Measurements from ENCODE around the gene FAM107B.
"Not testable (repeated sequence)": the region's sequence is repeated elsewhere in the genome, so short reads cannot be mapped to it uniquely, and the experiment has no call there.

Gene FAM107B

DNA sequence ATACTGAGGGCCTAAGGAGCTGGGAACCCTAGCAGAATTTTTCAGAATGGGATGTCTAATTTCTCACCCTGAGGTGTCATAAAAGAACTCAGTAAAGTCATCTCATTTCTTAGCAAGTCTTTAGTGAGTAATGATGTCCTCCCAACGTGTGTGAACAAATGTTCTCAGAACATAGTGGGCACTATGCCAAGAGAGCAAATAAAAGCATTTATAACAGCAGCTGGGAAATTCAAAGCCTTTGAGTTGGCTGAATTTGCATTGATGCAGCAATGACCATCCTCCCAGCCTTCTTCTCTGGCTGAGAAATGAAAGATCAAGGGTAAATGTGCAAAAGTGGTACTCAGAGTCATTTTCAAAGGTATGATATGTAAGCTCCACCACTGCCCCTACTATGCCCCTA is 109.4 kb downstream of the FAM107B start:
- H3K4me3 ChIP-seq (ENCODE audit: control insufficient read depth, low read depth, low read length), result no peak overlapping the region
- TF ChIP-seq, protein P1, sequence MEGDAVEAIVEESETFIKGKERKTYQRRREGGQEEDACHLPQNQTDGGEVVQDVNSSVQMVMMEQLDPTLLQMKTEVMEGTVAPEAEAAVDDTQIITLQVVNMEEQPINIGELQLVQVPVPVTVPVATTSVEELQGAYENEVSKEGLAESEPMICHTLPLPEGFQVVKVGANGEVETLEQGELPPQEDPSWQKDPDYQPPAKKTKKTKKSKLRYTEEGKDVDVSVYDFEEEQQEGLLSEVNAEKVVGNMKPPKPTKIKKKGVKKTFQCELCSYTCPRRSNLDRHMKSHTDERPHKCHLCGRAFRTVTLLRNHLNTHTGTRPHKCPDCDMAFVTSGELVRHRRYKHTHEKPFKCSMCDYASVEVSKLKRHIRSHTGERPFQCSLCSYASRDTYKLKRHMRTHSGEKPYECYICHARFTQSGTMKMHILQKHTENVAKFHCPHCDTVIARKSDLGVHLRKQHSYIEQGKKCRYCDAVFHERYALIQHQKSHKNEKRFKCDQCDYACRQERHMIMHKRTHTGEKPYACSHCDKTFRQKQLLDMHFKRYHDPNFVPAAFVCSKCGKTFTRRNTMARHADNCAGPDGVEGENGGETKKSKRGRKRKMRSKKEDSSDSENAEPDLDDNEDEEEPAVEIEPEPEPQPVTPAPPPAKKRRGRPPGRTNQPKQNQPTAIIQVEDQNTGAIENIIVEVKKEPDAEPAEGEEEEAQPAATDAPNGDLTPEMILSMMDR (conservative IDR thresholded peaks at IDR 0.05; ENCODE audit: control insufficient read depth, insufficient read depth, low read depth, low read length), result no peak
- peak; percentile 15 for DNase-seq (ENCODE audit: low read depth)

DNA sequence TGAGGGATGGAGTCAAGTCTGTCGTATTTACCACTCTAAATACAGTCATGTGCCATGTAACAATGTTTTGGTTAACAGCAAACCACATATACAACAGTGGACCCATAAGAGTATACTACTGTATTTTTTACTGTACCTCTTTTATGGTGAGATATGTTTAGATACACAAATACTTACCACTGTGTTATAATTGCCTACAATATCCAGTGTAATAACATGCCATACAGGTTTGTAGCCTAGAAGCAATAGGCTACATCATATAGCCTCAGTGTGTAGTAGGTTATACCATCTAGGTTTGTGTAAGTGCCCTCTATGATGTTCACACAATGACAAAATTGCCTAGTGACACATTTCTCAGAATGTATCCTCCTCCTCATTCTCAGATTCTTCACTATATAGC is 110.4 kb downstream of the FAM107B start:
- no peak overlapping the region for H3K4me3 ChIP-seq (ENCODE audit: control insufficient read depth, low read depth, low read length)
- TF ChIP-seq, protein P1 (conservative IDR thresholded peaks at IDR 0.05; ENCODE audit: control insufficient read depth, insufficient read depth, low read depth, low read length), result no peak
- no peak for DNase-seq (ENCODE audit: low read depth)

DNA sequence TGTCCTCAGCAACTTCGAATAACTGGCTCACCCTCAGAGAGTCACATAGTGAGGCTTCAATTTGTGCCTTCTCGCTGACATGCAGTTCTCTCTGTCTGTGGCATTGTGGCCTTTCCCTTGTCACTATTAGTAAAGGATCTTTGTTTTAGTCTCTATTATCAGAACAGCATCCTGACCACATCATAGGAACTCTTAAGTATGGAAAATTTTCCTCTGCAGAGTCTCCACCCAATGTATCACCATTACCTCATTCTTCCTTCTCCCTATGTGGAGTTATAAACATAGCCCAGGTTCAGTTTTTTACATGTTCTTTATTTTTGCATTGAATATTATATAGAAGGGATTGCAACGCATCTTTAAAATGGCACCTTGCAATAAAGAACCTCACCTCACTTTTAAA is 112.9 kb downstream of the FAM107B start:
- no peak overlapping the region for H3K4me3 ChIP-seq (ENCODE audit: control insufficient read depth, low read depth, low read length)
- no peak for DNase-seq (ENCODE audit: low read depth)
- TF ChIP-seq, protein P1 (conservative IDR thresholded peaks at IDR 0.05; ENCODE audit: control insufficient read depth, insufficient read depth, low read depth, low read length), result no peak

DNA sequence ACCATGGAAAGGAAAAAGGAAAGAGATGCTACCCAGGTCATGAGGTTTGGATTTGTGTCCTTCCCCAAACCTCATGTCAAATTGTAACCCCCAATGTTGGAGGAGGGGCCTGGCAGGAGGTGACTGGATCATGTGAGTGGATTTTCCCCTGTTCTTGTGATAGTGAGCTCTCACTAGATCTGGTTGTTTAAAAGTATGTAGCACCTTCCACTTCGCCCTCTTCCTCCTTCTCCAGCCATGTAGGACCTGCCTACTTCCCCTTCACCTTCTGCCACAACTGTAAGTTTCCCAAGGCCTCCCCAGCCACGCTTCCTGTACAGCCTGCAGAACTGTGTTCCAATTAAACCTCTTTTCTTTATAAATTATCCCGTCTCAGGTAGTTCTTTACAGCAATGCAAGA is 113.9 kb downstream of the FAM107B start:
- DNase-seq (ENCODE audit: low read depth), result no peak
- no peak overlapping the region for H3K4me3 ChIP-seq (ENCODE audit: control insufficient read depth, low read depth, low read length)
- TF ChIP-seq, protein P1 (conservative IDR thresholded peaks at IDR 0.05; ENCODE audit: control insufficient read depth, insufficient read depth, low read depth, low read length), result no peak

DNA sequence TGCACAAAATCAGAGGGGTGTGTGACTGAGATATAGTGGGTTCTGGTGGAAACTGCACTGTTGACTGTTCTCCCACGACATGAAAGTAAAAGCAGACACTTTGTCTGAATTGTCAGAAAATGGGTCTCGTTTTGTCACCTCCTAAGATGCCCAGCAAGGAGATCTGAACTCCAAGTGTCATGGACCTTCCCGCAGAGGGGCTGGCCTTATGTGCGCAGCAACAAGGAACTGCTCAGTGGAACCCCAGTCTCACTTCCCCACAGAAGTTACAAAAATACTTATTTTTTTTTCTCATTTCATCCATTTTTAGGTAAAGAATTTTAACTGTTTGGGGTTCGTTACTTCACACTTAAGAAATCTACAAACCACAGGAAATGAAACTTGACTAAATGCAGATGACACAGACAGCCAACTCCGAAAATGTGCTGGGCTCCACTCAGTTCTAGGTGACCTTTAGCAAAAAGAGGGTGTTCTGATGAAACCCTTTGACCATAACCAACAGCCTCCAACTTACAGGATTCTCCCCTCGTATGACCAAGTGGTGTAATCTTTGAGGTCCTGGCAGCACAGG is 115.0 kb downstream of the FAM107B start:
- H3K4me3 ChIP-seq (ENCODE audit: control insufficient read depth, low read depth, low read length), result no peak overlapping the region
- no peak for DNase-seq (ENCODE audit: low read depth)
- TF ChIP-seq, protein P1 (conservative IDR thresholded peaks at IDR 0.05; ENCODE audit: control insufficient read depth, insufficient read depth, low read depth, low read length), result no peak

DNA sequence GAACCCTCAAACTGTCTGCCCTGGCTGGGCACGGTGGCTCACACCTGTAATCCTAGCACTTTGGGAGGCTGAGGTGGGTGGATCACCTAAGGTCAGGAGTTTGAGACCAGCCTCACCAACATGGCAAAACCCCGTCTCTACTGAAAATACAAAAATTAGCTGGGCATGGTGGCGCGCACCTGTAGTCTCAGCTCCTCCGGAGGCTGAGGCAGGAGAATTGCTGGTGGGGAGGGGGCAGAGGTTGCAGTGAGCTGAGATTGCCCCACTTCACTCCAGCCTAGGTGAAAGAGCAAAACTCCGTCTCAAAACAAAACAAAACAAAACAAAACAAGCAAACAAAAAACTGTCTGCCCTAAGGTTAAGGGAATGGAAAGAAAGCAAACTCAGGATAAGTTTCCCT is 115.6 kb downstream of the FAM107B start:
- not testable (repeated sequence) for H3K4me3 ChIP-seq (ENCODE audit: control insufficient read depth, low read depth, low read length); DNase-seq (ENCODE audit: low read depth)

DNA sequence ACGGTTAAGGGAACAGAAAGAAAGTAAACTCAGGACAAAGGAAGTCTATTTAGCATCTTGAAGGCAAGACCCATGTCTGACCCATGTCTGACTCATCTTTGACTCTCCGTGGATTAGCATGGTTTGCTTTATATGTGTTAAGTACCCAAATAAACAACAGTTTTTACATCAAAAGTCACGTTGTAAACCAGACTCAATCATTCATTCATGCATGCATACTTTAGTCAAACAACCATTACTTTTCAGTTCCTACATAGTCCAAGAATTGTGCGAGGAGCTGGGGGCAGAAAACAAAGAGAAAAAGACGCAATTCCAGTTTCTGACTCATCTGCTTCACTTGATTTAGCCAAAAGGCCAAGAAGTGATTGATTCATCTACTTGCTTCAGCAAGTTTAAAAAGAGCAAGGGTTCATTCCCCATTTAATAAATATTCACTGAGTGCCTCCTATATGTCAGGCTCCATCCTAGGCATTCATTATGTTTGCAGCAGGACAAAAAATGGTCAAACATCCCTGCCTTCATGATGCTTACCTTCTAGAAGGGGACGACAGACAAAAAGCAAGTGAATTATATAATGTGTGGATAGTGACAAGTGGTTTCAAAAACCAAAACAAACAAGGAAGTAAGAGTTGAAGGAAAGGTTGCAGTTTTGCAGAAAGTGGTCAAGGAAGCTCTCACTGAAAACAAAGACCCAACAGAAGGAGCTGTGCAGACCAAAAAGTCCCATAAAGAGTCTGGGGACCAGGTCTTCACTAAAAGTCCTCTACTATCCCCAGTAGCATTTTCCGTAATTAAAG is 116.2 kb downstream of the FAM107B start:
- H3K4me3 ChIP-seq (ENCODE audit: control insufficient read depth, low read depth, low read length), result no peak overlapping the region
- peak; percentile 83 for DNase-seq (ENCODE audit: low read depth)
- TF ChIP-seq, protein P1 (conservative IDR thresholded peaks at IDR 0.05; ENCODE audit: control insufficient read depth, insufficient read depth, low read depth, low read length), result no peak

Data from fibroblast of mammary gland (primary cell).